ENCODE data around the gene PRKCH. TPM values are rescaled to one million over a fixed set of nuclear protein-coding genes. Genes with fewer than 3 reads are reported as not detected.

PRKCH gene
- polyA plus RNA-seq, 3 donors = 3.6 to 6.2 (median 5.4) TPM

- peaks cover 0 to 2% of the 10 kb centered on the region in 2 donors for H3K36me3 Mint-ChIP-seq
- Histone ChIP-seq H3K4me2 (replicated peaks; ENCODE audit: extremely low read depth, low read length, poor library complexity, severe bottlenecking) (peak overlapping the region; percentile 73), H3K79me2 (ENCODE audit: insufficient read depth, low read length) (peaks cover 6% of the 10 kb centered on the region), H3K9ac (ENCODE audit: insufficient read depth, low read length, poor library complexity, severe bottlenecking) (peak overlapping the region; percentile 42), H4K20me1 (ENCODE audit: insufficient read depth, low read length) (no peaks in the 10 kb centered on the region), H2AFZ (ENCODE audit: insufficient read depth, low read depth, low read length, poor library complexity, severe bottlenecking) (peak overlapping the region; percentile 66), H3K36me3 (replicated peaks in 1 of 2; ENCODE audit: control insufficient read depth in 1 of 2, insufficient read depth in 2 of 2, low read length in 2 of 2) (no peaks in the 10 kb centered on the region), H3K27ac (ENCODE audit: low read depth in 1 of 2, low read length in 2 of 2) (peak overlapping the region; percentile 52 to 66), H3K27me3 (ENCODE audit: control insufficient read depth in 2 of 2, insufficient read depth in 2 of 2, low read length in 2 of 2) (no peaks in the 10 kb centered on the region), H3K9me3 (replicated peaks in 1 of 2; ENCODE audit: control insufficient read depth in 1 of 2, insufficient read depth in 1 of 2, low read length in 2 of 2) (no peaks in the 10 kb centered on the region), H3K4me1 (ENCODE audit: control insufficient read depth in 1 of 2, insufficient read depth in 2 of 2, low read length in 2 of 2) (peaks cover 24 to 27% of the 10 kb centered on the region in 2 donors), H3K4me3 (replicated peaks in 1 of 3; ENCODE audit: low read depth in 2 of 3, low read length in 3 of 3) (peak overlapping the region; percentile 19 to 70 (median 43))
- H3K4me3 Mint-ChIP-seq = peak overlapping the region; percentile 80 to 94
- intact Hi-C loops (cut with micrococcal nuclease) = loop anchor here in 1 of 2 donors (5.0 kb wide), 1 partner anchor 117 kb away; the partner anchor contains the start of gene PRKCH
- H3K27ac Mint-ChIP-seq = peak overlapping the region; percentile 73 to 94 (median 84)
- peaks cover 34% of the 10 kb centered on the region for H3K4me1 Mint-ChIP-seq
- peaks cover 0 to 4% (median 1%) of the 10 kb centered on the region in 3 donors for H3K27me3 Mint-ChIP-seq (ENCODE audit: low read depth in 3 of 3)
- peak; percentile 52 to 71 (median 61) for DNase-seq
- no peak for TF ChIP-seq CTCF (IDR thresholded peaks at IDR 0.05)
- H3K9me3 Mint-ChIP-seq = no peaks in the 10 kb centered on the region
- WGBS (ENCODE audit: insufficient coverage) = 9% methylated on average over 11 of the region's 12 CpGs
These were observed 117.7 kb downstream of the PRKCH start for GRCh38 chr14:61438860-61439765.

GRCh38 chr14:61439779-61440418 is 118.5 kb downstream of the PRKCH start:
- Mint-ChIP-seq H3K9me3 (no peaks in the 10 kb centered on the region), H3K4me1 (peaks cover 38% of the 10 kb centered on the region), H3K36me3 (peaks cover 0 to 3% of the 10 kb centered on the region in 2 donors), H3K4me3 (peak overlapping the region; percentile 80 to 94), H3K27ac (peak overlapping the region in 6 of 7 donors; percentile 43 to 94 (median 82)), H3K27me3 (ENCODE audit: low read depth in 3 of 3) (peaks cover 0 to 4% (median 1%) of the 10 kb centered on the region in 3 donors)
- Histone ChIP-seq H3K4me2 (replicated peaks; ENCODE audit: extremely low read depth, low read length, poor library complexity, severe bottlenecking) (peak overlapping the region; percentile 73), H2AFZ (ENCODE audit: insufficient read depth, low read depth, low read length, poor library complexity, severe bottlenecking) (peak overlapping the region; percentile 66), H3K4me1 (ENCODE audit: control insufficient read depth in 1 of 2, insufficient read depth in 2 of 2, low read length in 2 of 2) (peaks cover 31 to 35% of the 10 kb centered on the region in 2 donors), H3K27ac (ENCODE audit: low read depth in 1 of 2, low read length in 2 of 2) (peak overlapping the region; percentile 52 to 66), H4K20me1 (ENCODE audit: insufficient read depth, low read length) (no peaks in the 10 kb centered on the region), H3K4me3 (replicated peaks in 1 of 3; ENCODE audit: low read depth in 2 of 3, low read length in 3 of 3) (peak overlapping the region; percentile 19 to 70 (median 43)), H3K9ac (ENCODE audit: insufficient read depth, low read length, poor library complexity, severe bottlenecking) (peak overlapping the region; percentile 42), H3K79me2 (ENCODE audit: insufficient read depth, low read length) (peaks cover 6% of the 10 kb centered on the region), H3K27me3 (ENCODE audit: control insufficient read depth in 2 of 2, insufficient read depth in 2 of 2, low read length in 2 of 2) (no peaks in the 10 kb centered on the region), H3K36me3 (replicated peaks in 1 of 2; ENCODE audit: control insufficient read depth in 1 of 2, insufficient read depth in 2 of 2, low read length in 2 of 2) (no peaks in the 10 kb centered on the region), H3K9me3 (replicated peaks in 1 of 2; ENCODE audit: control insufficient read depth in 1 of 2, insufficient read depth in 1 of 2, low read length in 2 of 2) (no peaks in the 10 kb centered on the region)
- no peak for DNase-seq
- intact Hi-C loops (cut with micrococcal nuclease) = loop anchor here in 1 of 2 donors (5.0 kb wide), 1 partner anchor 118 kb away; the partner anchor contains the start of gene PRKCH
- TF ChIP-seq CTCF (IDR thresholded peaks at IDR 0.05) = no peak
- WGBS (ENCODE audit: insufficient coverage) = 81% methylated on average over 2 of the region's 4 CpGs

All from CD14-positive monocyte (primary cell).